ENCODE results near the gene WDR1.

GRCh38 chr4:10031668-10032590 lies 84.7 kb downstream of the WDR1 start:
- TF ChIP-seq CTCF (IDR thresholded peaks at IDR 0.05) (no peak), POLR2AphosphoS5 (IDR thresholded peaks at IDR 0.05) (no peak), EP300 (IDR thresholded peaks at IDR 0.05) (peak in 1 of 4 donors; percentile 7)

All from upper lobe of left lung (tissue), 4 donors.